Spinal cord (tissue), 10 donors: Measurements from ENCODE around the gene GTF2F1. TPM values are rescaled to one million over a fixed set of nuclear protein-coding genes. Genes with fewer than 3 reads are reported as not detected.
"Not testable (repeated sequence)": the region's sequence is repeated elsewhere in the genome, so short reads cannot be mapped to it uniquely, and the experiment has no call there.

ENCODE experiments used
- DNase-seq, 6 donors: peaks; one replicate each; pipeline versions ENCODE4 v3.0.0 to v3.0.0-alpha.2; 2013 to 2015; ENCODE audit warnings: low spot score in 6 of 6, low read depth in 4 of 6
- H3K27ac ChIP-seq: one replicate; pipeline ENCODE4 v1.5.1; 2013; ENCODE audit warnings: low read depth, low read length, control low read depth
- H3K27me3 ChIP-seq: one replicate; pipeline ENCODE4 v1.6.1; 2013; ENCODE audit warnings: low read length; ENCODE audit not compliant: control insufficient read depth, insufficient read depth
- H3K36me3 ChIP-seq: one replicate; pipeline ENCODE4 v1.6.1; 2013; ENCODE audit warnings: low read length; ENCODE audit not compliant: control insufficient read depth, insufficient read depth
- H3K4me1 ChIP-seq: one replicate; pipeline ENCODE4 v1.6.1; 2013; ENCODE audit warnings: low read length; ENCODE audit not compliant: control insufficient read depth, insufficient read depth
- H3K4me3 ChIP-seq: one replicate; pipeline ENCODE4 v1.5.1; 2013; ENCODE audit warnings: low read depth, low read length, control low read depth
- H3K9me3 ChIP-seq: one replicate; pipeline ENCODE4 v1.6.1; 2013; ENCODE audit warnings: low read length; ENCODE audit not compliant: control insufficient read depth, insufficient read depth
- WGBS: methylation state at CpG from one replicate; pipeline ENCODE4 v1.1.5; 2013; ENCODE audit warnings: missing lambda C conversion rate; ENCODE audit not compliant: insufficient coverage; 5-methylcytosine and 5-hydroxymethylcytosine counted together
- polyA plus RNA-seq, 2 donors: library from polyadenylated mRNA; unstranded; fragments of 120-200 nt; gene quantifications; one replicate each; pipeline ENCODE4 v1.2.1, GENCODE V29; 2013; ENCODE audit not compliant: insufficient read length in 2 of 2
- total RNA-seq, 2 donors: library from RNA; depleted of rRNA in 1 of 2; stranded (reverse); fragments of 120-200 nt in 1 of 2; fragments of >200 nt in 1 of 2; gene quantifications; one replicate each; pipeline versions ENCODE4 v1.2.3 to v1.2.4, GENCODE V29; 2013 to 2014
- donor health status: healthy.

GTF2F1 gene
- total and polyA plus RNA-seq, 4 donors, result 26.2 to 97.3 (median 65.9) TPM

- WGBS, result no CpG with 5 or more reads among the region's 6 CpGs
- DNase-seq, result no peak
- Histone ChIP-seq H3K27me3 (no peaks in the 10 kb centered on the region), H3K36me3 (peaks cover 23% of the 10 kb centered on the region), H3K9me3 (no peaks in the 10 kb centered on the region), H3K4me1 (peaks cover 4% of the 10 kb centered on the region), H3K27ac (no peak overlapping the region), H3K4me3 (no peak overlapping the region)
These were observed 16.4 kb upstream of the GTF2F1 start for GRCh38 chr19:6409346-6409745.

- WGBS, result 90% methylated on average over 3 of the region's 5 CpGs
- H3K27me3 ChIP-seq, result no peaks in the 10 kb centered on the region
- no peak overlapping the region for H3K4me3 ChIP-seq
- peaks cover 17% of the 10 kb centered on the region for H3K4me1 ChIP-seq
- no peak for DNase-seq
- H3K9me3 ChIP-seq, result no peaks in the 10 kb centered on the region
- H3K36me3 ChIP-seq, result no peaks in the 10 kb centered on the region
- H3K27ac ChIP-seq, result no peak overlapping the region
These were observed 13.4 kb upstream of the GTF2F1 start for GRCh38 chr19:6406401-6406800.

GRCh38 chr19:6402837-6403608, 10.1 kb upstream of the GTF2F1 start:
- no peaks in the 10 kb centered on the region for H3K27me3 ChIP-seq
- H3K27ac ChIP-seq, result peak overlapping the region; percentile 78
- no peak overlapping the region for H3K4me3 ChIP-seq
- peaks cover 17% of the 10 kb centered on the region for H3K4me1 ChIP-seq
- peak; percentile 71 to 98 (median 82) for DNase-seq
- H3K36me3 ChIP-seq, result no peaks in the 10 kb centered on the region
- no peaks in the 10 kb centered on the region for H3K9me3 ChIP-seq
- 9% methylated on average over 19 of the region's 22 CpGs for WGBS

- H3K27ac ChIP-seq, result no peak overlapping the region
- H3K4me3 ChIP-seq, result no peak overlapping the region
- peaks cover 17% of the 10 kb centered on the region for H3K4me1 ChIP-seq
- H3K27me3 ChIP-seq, result no peaks in the 10 kb centered on the region
- WGBS, result 77% methylated on average over 7 of the region's 10 CpGs
- H3K9me3 ChIP-seq, result no peaks in the 10 kb centered on the region
- H3K36me3 ChIP-seq, result no peaks in the 10 kb centered on the region
- no peak for DNase-seq
These were observed 9.1 kb upstream of the GTF2F1 start for GRCh38 chr19:6402058-6402457.

- H3K4me3 ChIP-seq, DNase-seq, H3K27me3 ChIP-seq, H3K9me3 ChIP-seq, H3K36me3 ChIP-seq, H3K27ac ChIP-seq: not testable (repeated sequence)
- 95% methylated on average over 17 of the region's 23 CpGs for WGBS
- H3K4me1 ChIP-seq, result peaks cover 17% of the 10 kb centered on the region
These were observed 7.3 kb upstream of the GTF2F1 start for GRCh38 chr19:6400062-6400944.

GRCh38 chr19:6396305-6396704, 3.3 kb upstream of the GTF2F1 start:
- DNase-seq, result no peak
- H3K36me3 ChIP-seq, result peaks cover 3% of the 10 kb centered on the region
- no peaks in the 10 kb centered on the region for H3K9me3 ChIP-seq
- H3K27ac ChIP-seq, result no peak overlapping the region
- 91% methylated on average over 12 of the region's 12 CpGs for WGBS
- H3K4me1 ChIP-seq, result peaks cover 18% of the 10 kb centered on the region
- H3K27me3 ChIP-seq, result no peaks in the 10 kb centered on the region
- H3K4me3 ChIP-seq, result no peak overlapping the region

GRCh38 chr19:6394831-6395230, 1.9 kb upstream of the GTF2F1 start:
- H3K27me3 ChIP-seq, result no peaks in the 10 kb centered on the region
- peaks cover 17% of the 10 kb centered on the region for H3K36me3 ChIP-seq
- no peak overlapping the region for H3K27ac ChIP-seq
- H3K9me3 ChIP-seq, result no peaks in the 10 kb centered on the region
- H3K4me1 ChIP-seq, result peaks cover 18% of the 10 kb centered on the region
- WGBS, result 75% methylated on average over 2 of the region's 3 CpGs
- DNase-seq, result no peak
- H3K4me3 ChIP-seq, result no peak overlapping the region

- Histone ChIP-seq H3K27ac (peak overlapping the region; percentile 98), H3K36me3 (peaks cover 26% of the 10 kb centered on the region), H3K9me3 (no peaks in the 10 kb centered on the region), H3K4me3 (peak overlapping the region; percentile 83), H3K27me3 (no peaks in the 10 kb centered on the region), H3K4me1 (peaks cover 18% of the 10 kb centered on the region)
- WGBS, result 8% methylated on average over 10 of the region's 14 CpGs
- DNase-seq, result no peak
These were observed 1.0 kb upstream of the GTF2F1 start for GRCh38 chr19:6393983-6394412.

- Histone ChIP-seq H3K9me3 (no peaks in the 10 kb centered on the region), H3K27ac (peak overlapping the region; percentile 98), H3K27me3 (no peaks in the 10 kb centered on the region), H3K36me3 (peaks cover 41% of the 10 kb centered on the region), H3K4me1 (peaks cover 18% of the 10 kb centered on the region), H3K4me3 (peak overlapping the region; percentile 83)
- no peak for DNase-seq
- WGBS, result 6% methylated on average over 29 of the region's 30 CpGs
These were observed 517 bp downstream of the GTF2F1 start for GRCh38 chr19:6392221-6393073.
